GM23248 (cell line): ENCODE results near the gene SEPTIN2.
"Not testable (repeated sequence)": the region's sequence is repeated elsewhere in the genome, so short reads cannot be mapped to it uniquely, and the experiment has no call there.

Experiments
- EZH2 ChIP-seq: fragments of 200-600 bp; sonication (generic); IDR thresholded peaks from 2 replicates; pipeline ENCODE4 v1.6.1; 2018; ENCODE audit warnings: antibody characterized with exemption, mild to moderate bottlenecking; ENCODE audit not compliant: insufficient read depth, poor library complexity, severe bottlenecking
- EZH2phosphoT487 ChIP-seq: fragments of 200-600 bp; sonication (generic); IDR thresholded peaks from 2 replicates; pipeline ENCODE4 v1.6.1; 2018; ENCODE audit warnings: antibody characterized with exemption, moderate library complexity, mild to moderate bottlenecking, low read depth; ENCODE audit not compliant: insufficient read depth

- TF ChIP-seq EZH2phosphoT487, EZH2: not testable (repeated sequence)
Observed at GRCh38 chr2:241373906-241374305, 58.2 kb downstream of the SEPTIN2 start.
